Tongue (tissue), 2 donors: Measurements from ENCODE around the gene VSTM2L. TPM values are rescaled to one million over a fixed set of nuclear protein-coding genes. Genes with fewer than 3 reads are reported as not detected.

Experiments used
- DNase-seq: peaks from one replicate; pipeline ENCODE4 v3.0.0-alpha.2; 2015
- total RNA-seq: library from RNA; depleted of rRNA; stranded (reverse); fragments of >200 nt; gene quantifications from one replicate; pipeline ENCODE4 v1.2.3, GENCODE V29; 2014

VSTM2L gene
- total RNA-seq, 1 donor from 2014 or later: 0.82 TPM

DNA sequence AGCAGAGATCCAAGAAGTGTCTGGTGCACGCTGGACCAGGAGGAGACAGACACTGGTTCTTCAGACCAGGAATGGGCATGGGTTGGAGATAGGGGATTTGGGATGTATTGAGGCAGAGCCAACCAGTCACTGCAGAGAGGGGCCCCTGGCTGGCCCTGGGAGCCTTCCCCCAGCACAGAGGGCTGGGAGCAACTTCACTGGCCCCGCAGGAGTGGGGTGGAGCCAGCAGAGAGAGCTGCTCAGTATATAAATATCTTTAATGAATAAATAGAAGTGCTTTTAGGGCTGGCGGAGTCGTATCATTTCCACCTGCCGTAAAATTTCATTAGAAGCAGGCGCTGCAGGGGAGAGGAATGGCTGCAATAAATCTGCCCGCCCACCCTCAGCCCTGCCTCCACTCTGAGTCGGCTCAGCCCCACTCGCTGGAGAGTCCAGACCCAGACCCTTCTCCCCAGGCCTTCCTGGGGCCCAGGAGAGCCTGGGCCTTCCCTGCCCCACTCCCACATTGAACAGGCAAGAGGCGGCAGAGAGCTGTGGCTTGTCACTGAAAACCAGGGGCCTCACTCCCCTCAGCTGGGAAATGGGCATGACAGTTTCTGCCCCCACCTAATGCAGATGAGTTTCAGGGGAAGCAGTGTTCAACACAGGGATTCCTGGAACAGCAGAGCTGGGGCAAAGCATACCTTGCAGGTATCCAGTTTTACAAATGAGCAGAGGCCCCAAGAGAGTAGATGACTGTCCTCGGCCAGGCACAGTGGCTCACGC, 23.9 kb upstream of the VSTM2L start:
- peak; percentile 62 for DNase-seq

- no peak for DNase-seq
Observed at GRCh38 chr20:37879843-37880242, 23.1 kb upstream of the VSTM2L start.

DNA sequence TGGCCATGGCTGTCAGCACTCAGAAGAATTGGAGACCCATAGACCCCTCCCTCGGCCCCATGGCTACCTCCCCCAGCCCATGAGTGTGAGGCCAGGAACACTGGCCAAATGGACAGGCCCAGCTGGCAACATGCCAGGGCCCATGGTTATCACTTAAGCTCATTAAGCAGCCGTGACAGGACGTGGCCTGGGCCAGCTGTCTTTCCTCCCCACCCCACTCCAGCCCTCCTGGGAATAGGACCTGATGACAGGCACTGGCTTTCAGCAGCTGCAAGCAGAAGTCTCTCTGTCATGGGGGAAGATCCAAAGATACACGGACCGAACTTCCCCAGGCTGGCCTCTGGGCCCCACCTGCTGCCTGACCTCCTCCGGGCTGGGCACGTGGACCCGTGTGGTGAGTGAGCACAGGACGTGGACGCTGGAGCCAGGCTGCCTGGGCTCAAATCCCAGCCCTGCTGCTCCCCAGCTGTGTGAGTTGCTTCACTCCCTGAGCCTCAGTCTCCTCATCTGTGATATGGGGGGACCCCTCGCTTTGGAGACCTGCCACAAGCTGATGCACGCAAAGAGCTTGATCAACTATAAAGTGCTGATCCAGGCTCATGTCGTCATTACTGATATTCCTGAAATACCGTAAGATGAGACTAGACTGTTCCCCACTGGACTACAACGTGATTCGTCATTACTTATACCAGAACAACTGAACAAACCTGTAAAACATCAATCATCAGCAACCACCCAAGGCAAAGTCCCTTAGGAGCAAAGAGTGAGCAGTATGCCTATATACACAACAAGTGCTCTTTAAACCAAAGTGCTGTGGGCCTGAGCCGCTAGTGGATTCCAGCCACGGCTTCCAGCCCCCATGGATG, 22.0 kb upstream of the VSTM2L start:
- DNase-seq: peak; percentile 96

DNA sequence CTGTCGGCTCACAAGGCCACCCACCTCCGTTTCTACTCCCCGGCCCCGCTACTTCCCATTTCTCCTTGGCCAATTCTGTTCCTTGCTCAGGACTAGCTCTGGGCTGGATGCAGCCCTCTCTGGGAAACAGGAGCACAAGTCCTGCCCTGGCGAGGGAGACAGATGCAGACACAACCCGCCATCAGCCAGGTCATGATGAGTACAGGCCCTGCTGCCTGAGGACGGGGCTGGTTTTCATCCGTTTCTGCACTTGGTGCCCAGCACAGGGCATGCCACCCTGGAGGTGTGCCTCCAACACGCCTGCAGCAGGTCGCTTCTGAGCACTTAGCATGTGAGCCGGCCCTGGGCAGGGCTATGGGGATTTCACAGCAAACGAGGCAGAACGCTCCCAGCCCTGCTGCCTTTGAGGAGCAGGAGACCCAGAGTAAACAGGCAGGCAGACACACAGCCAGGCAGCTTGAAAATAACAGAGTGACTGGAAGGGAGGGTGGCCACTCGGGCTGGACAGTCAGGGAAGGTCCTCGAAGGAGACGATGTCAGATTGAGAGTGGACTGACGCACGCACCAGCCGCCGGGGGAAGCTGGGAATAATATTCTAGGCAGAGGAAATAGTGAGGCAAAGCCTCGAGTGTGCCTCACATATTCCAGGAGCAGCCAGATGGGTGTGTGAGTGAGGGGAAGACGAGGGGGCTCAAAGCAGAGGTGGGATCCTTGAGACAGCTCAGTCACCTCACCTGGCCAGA, 21.2 kb upstream of the VSTM2L start:
- no peak for DNase-seq

DNA sequence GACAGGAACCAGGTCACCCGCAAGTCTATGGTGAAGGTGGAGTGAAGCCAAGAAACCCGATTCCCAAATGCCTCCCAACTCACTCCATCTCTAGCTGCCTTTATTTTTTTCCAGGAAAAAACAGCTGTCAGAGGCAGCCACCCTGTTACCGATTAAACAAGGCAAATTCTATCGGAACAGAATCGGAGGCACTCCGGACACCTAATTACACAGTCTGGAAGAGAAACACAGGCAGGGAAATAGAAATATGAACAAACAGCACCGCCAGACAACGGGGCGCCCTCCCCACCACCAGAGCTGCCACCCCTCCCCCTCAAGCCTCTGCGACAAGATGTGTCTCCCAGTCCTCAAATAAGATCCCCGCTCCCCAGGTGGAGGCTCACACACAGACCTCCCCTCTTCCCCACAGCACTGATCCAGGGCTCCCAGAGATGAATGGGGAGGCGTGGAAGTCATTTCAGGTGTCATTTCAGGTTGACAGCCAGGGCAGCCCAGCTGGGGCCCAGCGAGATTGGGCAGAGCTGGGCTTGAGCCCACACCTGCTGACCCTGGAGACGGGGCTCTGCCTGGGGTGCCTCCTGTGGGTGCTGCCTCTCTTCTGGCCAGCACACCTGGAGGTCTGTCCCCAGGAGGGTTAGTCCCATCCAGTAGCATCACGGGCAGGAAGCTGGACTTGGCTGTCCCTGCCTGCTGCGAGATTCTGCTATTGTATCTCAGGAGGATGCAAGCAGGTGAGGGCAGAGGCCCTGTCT, 19.8 kb upstream of the VSTM2L start:
- no peak for DNase-seq

DNA sequence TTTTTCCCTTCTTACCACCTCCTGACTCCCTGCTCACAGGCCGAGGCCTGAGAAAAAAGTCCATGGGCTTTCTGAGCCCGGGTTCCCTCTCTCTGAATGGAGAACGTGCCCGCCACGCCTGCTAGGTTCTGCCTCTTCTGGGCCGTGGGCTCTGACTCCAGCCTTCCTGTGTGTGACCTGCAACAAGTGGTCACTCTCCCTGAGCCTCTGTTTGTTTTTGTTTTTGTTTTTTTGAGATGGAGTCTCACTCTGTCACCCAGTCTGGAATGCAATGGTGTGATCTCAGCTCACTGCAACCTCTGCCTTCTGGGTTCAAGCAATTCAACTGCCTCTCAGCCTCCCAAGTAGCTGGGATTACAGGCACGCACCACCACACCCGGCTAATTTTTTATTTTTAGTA, 17.9 kb upstream of the VSTM2L start:
- DNase-seq: no peak

- DNase-seq: no peak
Observed at GRCh38 chr20:37885593-37886503, 17.1 kb upstream of the VSTM2L start.

- DNase-seq: no peak
Observed at GRCh38 chr20:37886851-37887297, 16.1 kb upstream of the VSTM2L start.

- DNase-seq: no peak
Observed at GRCh38 chr20:37888641-37889040, 14.3 kb upstream of the VSTM2L start.

- DNase-seq: no peak
Observed at GRCh38 chr20:37890108-37890507, 12.8 kb upstream of the VSTM2L start.

GRCh38 chr20:37890643-37891042, 12.3 kb upstream of the VSTM2L start:
- DNase-seq: no peak

GRCh38 chr20:37892001-37892400, 10.9 kb upstream of the VSTM2L start:
- no peak for DNase-seq

DNA sequence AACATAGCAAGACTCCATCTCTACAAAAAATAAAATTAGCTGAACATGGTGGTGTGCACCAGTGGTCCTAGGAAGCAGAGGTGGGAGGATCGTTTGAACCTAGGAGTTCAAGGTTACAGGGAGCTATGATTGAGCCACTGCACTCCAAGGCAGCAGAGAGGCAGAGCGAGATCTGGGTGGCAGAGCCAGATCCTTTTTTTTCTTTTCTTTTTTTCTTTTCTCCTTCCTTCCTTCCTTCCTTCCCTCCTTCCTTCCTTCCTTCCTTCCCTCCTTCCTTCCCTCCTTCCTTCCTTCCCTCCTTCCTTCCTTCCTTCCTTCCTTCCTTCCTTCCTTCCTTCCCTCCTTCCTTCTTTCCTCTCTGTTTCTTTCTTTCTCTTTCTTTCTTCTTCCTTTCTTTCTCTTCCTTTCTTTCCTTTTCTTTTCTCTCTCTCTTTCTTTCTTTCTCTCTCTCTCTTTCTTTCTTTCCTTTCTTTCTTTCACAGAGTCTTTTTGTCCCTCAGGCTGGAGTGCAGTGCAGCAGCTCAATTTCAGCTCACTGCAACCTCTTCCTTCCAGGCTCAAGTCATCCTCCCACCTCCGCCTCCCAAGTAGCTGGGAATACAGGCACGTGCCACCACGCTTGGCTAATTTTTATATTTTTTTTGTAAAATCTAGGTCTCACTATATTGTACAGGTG, 9.2 kb upstream of the VSTM2L start:
- no peak for DNase-seq

- no peak for DNase-seq
Observed at GRCh38 chr20:37894454-37894853, 8.5 kb upstream of the VSTM2L start.

DNA sequence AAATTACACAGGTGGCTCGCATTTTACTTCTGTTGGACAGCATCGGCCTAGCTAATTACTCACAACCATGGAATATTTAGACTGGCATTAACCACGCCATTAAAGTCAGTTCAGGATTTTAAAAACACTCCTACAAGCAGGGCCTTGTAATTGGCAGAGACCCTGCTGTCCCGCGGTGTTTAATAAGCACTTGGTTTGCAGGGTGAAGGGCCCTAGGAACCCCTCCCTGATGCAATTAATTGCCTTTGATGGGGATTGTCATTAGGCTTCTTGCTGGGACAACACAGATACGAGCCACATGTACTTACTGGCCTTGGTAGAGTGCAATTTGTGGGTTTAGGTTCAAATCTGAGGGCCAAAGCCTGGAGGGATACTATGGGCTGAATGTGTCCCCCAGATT, 7.8 kb upstream of the VSTM2L start:
- no peak for DNase-seq

- no peak for DNase-seq
Observed at GRCh38 chr20:37896932-37897548, 5.9 kb upstream of the VSTM2L start.

DNA sequence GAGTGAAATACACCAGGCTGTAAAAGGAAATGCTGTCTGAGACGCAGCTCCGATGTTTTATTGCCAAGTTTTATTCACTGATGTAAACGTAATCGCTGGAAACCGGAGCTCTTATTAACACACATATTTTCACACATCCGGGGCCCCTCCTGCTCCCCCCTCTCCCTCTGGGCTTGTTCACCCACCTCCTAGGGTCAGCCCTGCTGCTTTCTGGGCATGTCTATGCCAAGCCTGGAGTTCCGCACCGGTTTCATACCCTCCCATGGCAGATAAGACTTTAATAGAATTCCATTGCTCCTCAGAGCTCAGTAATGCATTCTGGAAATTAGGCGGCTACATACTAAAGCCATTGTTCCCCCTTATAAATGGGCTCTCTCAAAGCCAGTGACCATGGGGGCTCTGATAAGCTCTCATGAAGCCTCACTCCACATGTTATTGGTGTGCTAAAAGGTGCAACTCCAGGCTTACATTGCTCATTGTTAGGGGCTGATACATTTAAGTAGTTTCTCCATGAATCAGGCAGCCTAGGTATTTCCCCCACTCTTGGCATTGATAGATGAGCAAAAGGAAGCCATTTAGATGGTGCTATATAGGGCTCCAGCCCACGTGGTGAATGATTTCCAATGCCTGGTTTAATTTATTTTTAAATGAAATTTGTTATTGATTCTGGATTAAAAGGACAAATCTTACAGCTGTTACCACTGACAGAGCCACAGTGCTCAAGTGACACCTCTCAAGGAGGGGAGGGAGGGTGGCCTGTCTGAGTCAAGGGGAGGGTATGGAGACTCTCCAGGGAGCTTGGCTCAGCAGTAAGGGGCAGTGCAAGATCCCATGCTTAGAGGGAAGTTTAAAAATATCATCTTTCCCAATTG, 4.5 kb upstream of the VSTM2L start:
- no peak for DNase-seq

GRCh38 chr20:37899105-37900045, 3.6 kb upstream of the VSTM2L start:
- DNase-seq: no peak
